GM23248 (cell line): ENCODE measurements around the gene KCTD1.

Source experiments
- EZH2 ChIP-seq: fragments of 200-600 bp; sonication (generic); IDR thresholded peaks from 2 replicates; pipeline ENCODE4 v1.6.1; 2018; ENCODE audit warnings: antibody characterized with exemption, mild to moderate bottlenecking; ENCODE audit not compliant: insufficient read depth, poor library complexity, severe bottlenecking
- EZH2phosphoT487 ChIP-seq: fragments of 200-600 bp; sonication (generic); IDR thresholded peaks from 2 replicates; pipeline ENCODE4 v1.6.1; 2018; ENCODE audit warnings: antibody characterized with exemption, moderate library complexity, mild to moderate bottlenecking, low read depth; ENCODE audit not compliant: insufficient read depth

DNA sequence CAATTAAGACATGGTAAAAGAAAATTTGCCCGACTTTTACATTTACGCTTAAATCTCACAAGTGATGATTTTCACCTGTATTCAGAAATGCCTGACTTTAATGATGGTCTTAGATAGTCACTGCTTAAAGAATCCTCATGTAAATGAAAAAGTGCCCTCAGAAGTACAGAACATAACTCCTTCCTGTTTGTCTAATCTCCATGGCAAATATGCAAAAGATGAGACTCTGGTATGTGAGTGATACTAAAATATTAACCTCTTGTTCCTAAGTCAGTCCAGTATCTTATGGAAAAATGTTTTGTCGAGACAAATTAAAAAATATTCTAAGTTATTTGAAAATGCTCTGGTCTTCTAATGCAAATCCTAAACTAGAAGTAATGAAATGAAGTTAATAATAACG lies 29.2 kb downstream of the KCTD1 start:
- no peak for TF ChIP-seq EZH2
- no peak for TF ChIP-seq EZH2phosphoT487
